GM13976 (cell line): ENCODE data around the gene JPH4.

Experiments used
- DNase-seq: peaks from one replicate; pipeline ENCODE4 v3.0.0; 2012; ENCODE audit warnings: low spot score
- in situ Hi-C: fragments of 300-500 bp; cut with MboI; formaldehyde crosslinking; loops from one replicate; pipeline ENCODE4 v1.12.0; 2022; ENCODE audit warnings: low sequenced_read_pairs, mixed read lengths, inconsistent platforms; ENCODE audit not compliant: unreplicated experiment
- TF ChIP-seq, protein P1 (sequence below): IDR thresholded peaks from 2 replicates; pipeline ENCODE4 v1.5.1; 2012; ENCODE audit warnings: borderline replicate concordance, mild to moderate bottlenecking; ENCODE audit not compliant: insufficient read depth; ENCODE audit errors: extremely low read depth, missing control alignments, control extremely low read depth

Gene JPH4

DNA sequence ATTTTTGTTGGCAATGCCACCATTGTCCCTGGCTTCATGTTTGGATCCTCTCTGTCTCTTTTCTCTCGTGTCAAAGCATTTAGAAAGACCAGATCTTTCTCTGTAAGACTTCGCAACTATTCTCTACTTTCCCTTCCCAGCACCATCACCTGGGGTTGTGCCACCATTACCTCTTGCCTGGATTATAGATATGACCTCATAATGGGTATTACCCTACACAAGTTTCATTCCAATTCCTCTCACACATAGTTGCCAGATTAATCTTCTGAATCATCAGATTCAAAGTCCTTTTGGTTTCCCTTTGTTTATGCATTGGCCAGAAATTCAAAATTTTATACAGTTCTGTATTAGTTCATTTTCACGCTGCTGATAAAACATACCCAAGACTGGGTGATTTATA, 30.4 kb upstream of the JPH4 start:
- TF ChIP-seq, protein P1, sequence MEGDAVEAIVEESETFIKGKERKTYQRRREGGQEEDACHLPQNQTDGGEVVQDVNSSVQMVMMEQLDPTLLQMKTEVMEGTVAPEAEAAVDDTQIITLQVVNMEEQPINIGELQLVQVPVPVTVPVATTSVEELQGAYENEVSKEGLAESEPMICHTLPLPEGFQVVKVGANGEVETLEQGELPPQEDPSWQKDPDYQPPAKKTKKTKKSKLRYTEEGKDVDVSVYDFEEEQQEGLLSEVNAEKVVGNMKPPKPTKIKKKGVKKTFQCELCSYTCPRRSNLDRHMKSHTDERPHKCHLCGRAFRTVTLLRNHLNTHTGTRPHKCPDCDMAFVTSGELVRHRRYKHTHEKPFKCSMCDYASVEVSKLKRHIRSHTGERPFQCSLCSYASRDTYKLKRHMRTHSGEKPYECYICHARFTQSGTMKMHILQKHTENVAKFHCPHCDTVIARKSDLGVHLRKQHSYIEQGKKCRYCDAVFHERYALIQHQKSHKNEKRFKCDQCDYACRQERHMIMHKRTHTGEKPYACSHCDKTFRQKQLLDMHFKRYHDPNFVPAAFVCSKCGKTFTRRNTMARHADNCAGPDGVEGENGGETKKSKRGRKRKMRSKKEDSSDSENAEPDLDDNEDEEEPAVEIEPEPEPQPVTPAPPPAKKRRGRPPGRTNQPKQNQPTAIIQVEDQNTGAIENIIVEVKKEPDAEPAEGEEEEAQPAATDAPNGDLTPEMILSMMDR: no peak
- in situ Hi-C loops: no loop called here
- DNase-seq: no peak

DNA sequence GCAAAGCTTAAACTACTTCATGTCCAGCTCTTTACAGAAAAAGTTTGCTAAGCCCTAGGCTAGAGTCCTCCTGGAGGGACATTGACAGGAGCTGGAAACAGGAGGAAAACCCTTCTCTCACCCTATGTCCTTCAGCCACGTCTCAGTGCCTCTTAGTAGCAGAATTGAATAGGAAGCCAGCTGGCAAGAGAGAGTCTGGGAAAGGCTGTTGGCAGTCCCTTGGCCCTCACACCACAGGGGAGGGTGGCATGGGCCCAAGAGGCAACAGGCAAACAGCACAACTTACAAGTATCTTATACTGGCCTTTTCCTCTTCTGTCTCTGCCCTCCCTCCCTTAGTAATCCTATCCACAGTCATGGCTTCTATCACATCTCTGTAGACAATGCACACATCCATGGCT, 29.9 kb upstream of the JPH4 start:
- in situ Hi-C loops: no loop called here
- no peak for DNase-seq
- TF ChIP-seq, protein P1: no peak

DNA sequence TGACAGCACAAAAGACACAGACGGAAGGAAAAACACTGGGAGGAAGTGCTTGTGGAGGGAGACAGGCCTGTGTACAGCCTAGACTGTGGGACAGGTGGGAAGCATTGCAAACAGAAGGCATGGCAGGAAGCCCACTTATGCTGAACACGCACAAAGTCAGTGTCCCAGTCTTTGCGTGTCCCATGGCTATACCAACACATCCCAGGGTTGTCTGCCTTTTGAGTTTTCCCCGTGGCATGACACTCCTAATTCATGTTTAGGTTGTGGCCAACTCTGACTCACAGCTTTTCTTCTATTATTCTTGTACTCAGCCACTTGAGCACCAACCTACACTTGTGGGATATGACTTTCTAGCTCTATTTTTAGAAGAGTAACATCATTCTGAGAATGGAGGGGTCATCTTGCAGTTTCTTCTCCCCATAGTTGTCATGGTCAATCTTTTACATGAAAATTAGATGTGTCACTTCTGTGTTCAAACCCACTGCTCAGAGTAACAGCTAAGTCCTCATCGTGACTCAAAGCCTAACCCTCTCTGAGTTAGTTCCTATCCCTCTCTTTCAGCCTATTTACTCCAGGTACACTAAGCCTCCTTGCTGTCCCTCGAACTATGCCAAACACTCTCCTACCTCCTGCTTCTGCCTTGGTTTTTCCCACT, 27.5 kb upstream of the JPH4 start:
- TF ChIP-seq, protein P1: no peak
- DNase-seq: peak; percentile 73
- in situ Hi-C loops: no loop called here

DNA sequence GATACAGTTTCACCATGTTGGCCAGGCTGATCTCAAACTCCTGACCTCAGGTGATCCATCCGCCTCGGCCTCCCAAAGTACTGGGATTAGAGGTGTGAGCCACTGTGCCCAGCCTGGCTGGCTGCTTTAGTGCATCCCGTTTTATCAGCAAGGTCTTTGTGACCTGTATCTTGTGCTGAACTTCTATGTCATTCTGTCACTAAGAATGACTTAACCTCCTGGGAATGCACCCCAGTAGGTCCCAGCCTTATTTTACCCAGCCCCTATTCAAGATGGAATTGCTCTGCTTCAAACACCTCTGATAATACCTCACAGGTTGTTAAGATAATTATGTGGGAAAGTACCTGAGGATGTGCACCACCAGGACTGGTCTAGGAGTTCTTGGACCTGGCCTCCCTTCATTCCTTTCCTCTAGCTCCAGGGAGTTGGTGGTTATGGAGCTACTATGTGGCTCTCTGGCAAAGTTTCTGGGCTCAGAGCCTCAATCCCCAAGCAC, 26.1 kb upstream of the JPH4 start:
- no peak for DNase-seq
- in situ Hi-C loops: no loop called here
- TF ChIP-seq, protein P1: no peak

DNA sequence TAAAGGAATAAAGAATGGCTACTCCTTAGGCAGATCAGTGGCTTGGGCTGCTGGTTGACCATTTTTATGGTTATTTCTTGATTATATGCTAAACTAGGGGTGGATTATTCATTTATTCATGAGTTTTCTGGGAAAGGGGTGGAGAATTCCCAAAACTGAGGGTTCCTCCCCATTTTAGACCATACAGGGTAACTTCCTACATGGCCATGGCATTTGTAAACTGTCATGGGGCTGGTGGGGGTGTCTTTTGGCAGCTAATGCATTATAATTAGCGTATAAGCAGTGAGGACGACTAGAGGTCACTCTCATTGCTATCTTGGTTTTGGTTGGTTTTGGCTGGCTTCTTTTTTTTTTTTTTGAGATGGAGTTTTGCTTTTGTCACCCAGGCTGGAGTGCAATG, 25.6 kb upstream of the JPH4 start:
- in situ Hi-C loops: no loop called here
- TF ChIP-seq, protein P1: no peak
- DNase-seq: no peak

DNA sequence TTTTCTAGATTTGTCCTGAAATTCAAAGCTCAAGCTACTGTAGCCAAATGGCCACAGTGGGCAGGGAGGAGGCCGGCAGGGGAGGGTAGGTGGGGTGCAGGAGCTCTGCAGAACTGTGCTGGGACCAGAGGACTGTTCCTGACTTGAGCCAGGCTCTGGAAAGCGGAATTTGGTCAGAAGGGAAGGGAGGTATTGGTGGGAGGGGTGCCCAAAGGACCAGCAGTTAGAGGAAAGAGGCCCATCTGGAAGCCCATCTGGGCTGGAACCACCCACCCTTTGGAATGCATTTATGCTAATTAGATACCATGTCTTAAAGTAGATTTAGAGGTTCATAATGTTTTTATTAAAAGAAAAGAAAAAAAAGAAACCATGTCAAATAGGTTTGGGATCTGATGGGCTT, 24.5 kb upstream of the JPH4 start:
- DNase-seq: no peak
- in situ Hi-C loops: no loop called here

More for the DNA sequence above, 24.5 kb upstream of the JPH4 start:
- TF ChIP-seq, protein P1: no peak
